ENCODE results near the gene BPIFB3. TPM values are rescaled to one million over a fixed set of nuclear protein-coding genes. Genes with fewer than 3 reads are reported as not detected.

Gene BPIFB3
- total and polyA plus RNA-seq, 2 of the 13 experiments (the other 11 are each of a cell fraction or from before 2014, with no cell fraction given) = 0.09 TPM; not detected in 1

DNA sequence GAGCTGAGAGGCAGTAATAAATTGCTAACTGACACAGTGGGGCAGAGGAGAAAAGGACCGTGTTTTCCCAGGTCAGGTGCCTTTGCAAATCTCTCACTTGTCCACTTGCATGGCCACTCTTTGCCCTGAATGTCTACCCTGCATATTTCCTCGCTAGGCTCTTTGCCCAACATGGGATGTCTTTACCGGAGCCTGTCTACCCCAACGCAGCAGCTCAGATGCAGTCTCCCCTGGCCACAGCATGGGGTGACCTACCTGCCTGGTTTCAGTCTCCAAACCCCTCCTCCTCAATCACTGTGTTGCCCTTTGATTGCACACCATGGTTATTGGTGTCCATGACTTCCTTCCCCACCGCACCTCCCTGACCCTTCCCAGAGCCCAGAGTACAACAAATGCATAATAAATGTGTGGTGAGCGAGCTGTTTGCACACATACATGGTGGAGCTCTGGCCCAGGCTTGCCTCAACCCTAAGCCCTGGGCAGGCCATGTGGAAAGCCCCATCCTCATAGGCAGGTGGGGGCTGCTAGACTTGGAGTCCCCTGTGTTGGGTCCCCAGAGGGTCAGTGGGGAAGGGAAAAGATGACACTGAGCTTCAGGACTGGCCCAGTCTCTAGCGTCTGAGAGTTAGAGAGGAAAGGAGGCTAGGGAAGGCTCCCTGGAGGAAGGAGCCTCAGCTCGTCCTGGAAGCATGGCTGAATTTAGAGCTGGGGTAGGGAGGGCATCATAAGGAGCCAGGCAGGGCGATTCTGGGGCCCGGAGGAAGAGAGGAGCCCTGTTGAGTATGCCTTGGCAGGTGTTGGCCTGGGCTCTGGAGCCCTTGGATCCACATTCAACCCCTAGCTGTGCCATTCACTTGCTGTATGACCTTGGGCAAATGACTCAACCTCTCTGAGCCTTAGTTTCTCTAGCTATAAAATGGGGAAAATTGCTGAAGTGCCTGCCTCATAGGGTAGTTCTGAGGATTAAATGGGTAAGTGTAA lies 26.6 kb upstream of the BPIFB3 start (continued):
- TF ChIP-seq, protein P1, sequence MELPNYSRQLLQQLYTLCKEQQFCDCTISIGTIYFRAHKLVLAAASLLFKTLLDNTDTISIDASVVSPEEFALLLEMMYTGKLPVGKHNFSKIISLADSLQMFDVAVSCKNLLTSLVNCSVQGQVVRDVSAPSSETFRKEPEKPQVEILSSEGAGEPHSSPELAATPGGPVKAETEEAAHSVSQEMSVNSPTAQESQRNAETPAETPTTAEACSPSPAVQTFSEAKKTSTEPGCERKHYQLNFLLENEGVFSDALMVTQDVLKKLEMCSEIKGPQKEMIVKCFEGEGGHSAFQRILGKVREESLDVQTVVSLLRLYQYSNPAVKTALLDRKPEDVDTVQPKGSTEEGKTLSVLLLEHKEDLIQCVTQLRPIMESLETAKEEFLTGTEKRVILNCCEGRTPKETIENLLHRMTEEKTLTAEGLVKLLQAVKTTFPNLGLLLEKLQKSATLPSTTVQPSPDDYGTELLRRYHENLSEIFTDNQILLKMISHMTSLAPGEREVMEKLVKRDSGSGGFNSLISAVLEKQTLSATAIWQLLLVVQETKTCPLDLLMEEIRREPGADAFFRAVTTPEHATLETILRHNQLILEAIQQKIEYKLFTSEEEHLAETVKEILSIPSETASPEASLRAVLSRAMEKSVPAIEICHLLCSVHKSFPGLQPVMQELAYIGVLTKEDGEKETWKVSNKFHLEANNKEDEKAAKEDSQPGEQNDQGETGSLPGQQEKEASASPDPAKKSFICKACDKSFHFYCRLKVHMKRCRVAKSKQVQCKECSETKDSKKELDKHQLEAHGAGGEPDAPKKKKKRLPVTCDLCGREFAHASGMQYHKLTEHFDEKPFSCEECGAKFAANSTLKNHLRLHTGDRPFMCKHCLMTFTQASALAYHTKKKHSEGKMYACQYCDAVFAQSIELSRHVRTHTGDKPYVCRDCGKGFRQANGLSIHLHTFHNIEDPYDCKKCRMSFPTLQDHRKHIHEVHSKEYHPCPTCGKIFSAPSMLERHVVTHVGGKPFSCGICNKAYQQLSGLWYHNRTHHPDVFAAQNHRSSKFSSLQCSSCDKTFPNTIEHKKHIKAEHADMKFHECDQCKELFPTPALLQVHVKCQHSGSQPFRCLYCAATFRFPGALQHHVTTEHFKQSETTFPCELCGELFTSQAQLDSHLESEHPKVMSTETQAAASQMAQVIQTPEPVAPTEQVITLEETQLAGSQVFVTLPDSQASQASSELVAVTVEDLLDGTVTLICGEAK (IDR thresholded peaks at IDR 0.05) = no peak
- TF ChIP-seq, protein P1 (CRISPR knock-in tag; IDR thresholded peaks at IDR 0.05) = no peak; the same call in 1 of the 2 replicates
- TF ChIP-seq ZNF761 (CRISPR knock-in tag; conservative IDR thresholded peaks at IDR 0.05) = no peak
- peak; percentile 73; the same call in 1 of the 2 replicates for TF ChIP-seq CHCHD3 (CRISPR knock-in tag; IDR thresholded peaks at IDR 0.05)
- no peak for TF ChIP-seq ZNF83 (CRISPR knock-in tag; IDR thresholded peaks at IDR 0.05; ENCODE audit: borderline replicate concordance)
- no peak for TF ChIP-seq ATM (IDR thresholded peaks at IDR 0.05; ENCODE audit: borderline replicate concordance)
- no peak for TF ChIP-seq KLF6 (CRISPR knock-in tag; IDR thresholded peaks at IDR 0.05)
- TF ChIP-seq, protein P2, sequence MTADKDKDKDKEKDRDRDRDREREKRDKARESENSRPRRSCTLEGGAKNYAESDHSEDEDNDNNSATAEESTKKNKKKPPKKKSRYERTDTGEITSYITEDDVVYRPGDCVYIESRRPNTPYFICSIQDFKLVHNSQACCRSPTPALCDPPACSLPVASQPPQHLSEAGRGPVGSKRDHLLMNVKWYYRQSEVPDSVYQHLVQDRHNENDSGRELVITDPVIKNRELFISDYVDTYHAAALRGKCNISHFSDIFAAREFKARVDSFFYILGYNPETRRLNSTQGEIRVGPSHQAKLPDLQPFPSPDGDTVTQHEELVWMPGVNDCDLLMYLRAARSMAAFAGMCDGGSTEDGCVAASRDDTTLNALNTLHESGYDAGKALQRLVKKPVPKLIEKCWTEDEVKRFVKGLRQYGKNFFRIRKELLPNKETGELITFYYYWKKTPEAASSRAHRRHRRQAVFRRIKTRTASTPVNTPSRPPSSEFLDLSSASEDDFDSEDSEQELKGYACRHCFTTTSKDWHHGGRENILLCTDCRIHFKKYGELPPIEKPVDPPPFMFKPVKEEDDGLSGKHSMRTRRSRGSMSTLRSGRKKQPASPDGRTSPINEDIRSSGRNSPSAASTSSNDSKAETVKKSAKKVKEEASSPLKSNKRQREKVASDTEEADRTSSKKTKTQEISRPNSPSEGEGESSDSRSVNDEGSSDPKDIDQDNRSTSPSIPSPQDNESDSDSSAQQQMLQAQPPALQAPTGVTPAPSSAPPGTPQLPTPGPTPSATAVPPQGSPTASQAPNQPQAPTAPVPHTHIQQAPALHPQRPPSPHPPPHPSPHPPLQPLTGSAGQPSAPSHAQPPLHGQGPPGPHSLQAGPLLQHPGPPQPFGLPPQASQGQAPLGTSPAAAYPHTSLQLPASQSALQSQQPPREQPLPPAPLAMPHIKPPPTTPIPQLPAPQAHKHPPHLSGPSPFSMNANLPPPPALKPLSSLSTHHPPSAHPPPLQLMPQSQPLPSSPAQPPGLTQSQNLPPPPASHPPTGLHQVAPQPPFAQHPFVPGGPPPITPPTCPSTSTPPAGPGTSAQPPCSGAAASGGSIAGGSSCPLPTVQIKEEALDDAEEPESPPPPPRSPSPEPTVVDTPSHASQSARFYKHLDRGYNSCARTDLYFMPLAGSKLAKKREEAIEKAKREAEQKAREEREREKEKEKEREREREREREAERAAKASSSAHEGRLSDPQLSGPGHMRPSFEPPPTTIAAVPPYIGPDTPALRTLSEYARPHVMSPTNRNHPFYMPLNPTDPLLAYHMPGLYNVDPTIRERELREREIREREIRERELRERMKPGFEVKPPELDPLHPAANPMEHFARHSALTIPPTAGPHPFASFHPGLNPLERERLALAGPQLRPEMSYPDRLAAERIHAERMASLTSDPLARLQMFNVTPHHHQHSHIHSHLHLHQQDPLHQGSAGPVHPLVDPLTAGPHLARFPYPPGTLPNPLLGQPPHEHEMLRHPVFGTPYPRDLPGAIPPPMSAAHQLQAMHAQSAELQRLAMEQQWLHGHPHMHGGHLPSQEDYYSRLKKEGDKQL (CRISPR knock-in tag; IDR thresholded peaks at IDR 0.05; ENCODE audit: low read depth) = no peak
- TF ChIP-seq ZNF430 (CRISPR knock-in tag; IDR thresholded peaks at IDR 0.05) = peak; percentile 22; the same call in 1 of the 2 replicates
- TF ChIP-seq ZNF766 (CRISPR knock-in tag; IDR thresholded peaks at IDR 0.05; ENCODE audit: borderline replicate concordance) = 0 out of 2 replicates have a peak, but pooled peaks have one; percentile 6
- peak; percentile 91; the same call in 1 of the 2 replicates for TF ChIP-seq ZNF446 (CRISPR knock-in tag; IDR thresholded peaks at IDR 0.05)
- TF ChIP-seq ZNF629 (CRISPR knock-in tag; conservative IDR thresholded peaks at IDR 0.05) = peak; percentile 46
- peak; percentile 6; the same call in 1 of the 2 replicates for TF ChIP-seq ELF3 (CRISPR knock-in tag; IDR thresholded peaks at IDR 0.05)
